ENCODE measurements around the gene GSTM5. TPM values are rescaled to one million over a fixed set of nuclear protein-coding genes. Genes with fewer than 3 reads are reported as not detected.

GSTM5 gene
- total and polyA plus RNA-seq, 2 of the 13 experiments (the other 11 are each of a cell fraction or from before 2014, with no cell fraction given): not detected

- TF ChIP-seq ZNF276 (CRISPR knock-in tag; IDR thresholded peaks at IDR 0.05; ENCODE audit: low read depth) (peak; percentile 80; the same call in 1 of the 2 replicates), CREB1 (IDR thresholded peaks at IDR 0.05) (no peak), CREB1 (CRISPR knock-in tag; IDR thresholded peaks at IDR 0.05) (no peak), ZNF121 (CRISPR knock-in tag; IDR thresholded peaks at IDR 0.05) (no peak; the same call in 1 of the 2 replicates), ZNF800 (CRISPR knock-in tag; IDR thresholded peaks at IDR 0.05) (no peak; the same call in 1 of the 2 replicates), PHF5A (CRISPR knock-in tag; IDR thresholded peaks at IDR 0.05; ENCODE audit: low read depth, unreplicated experiment) (peak; percentile 5), HMGA1 (CRISPR knock-in tag; conservative IDR thresholded peaks at IDR 0.05) (no peak), PTBP1 (IDR thresholded peaks at IDR 0.05; ENCODE audit: low read depth, low read length, poor library complexity, severe bottlenecking) (peak; percentile 65), ZBTB8A (CRISPR knock-in tag; IDR thresholded peaks at IDR 0.05; ENCODE audit: borderline replicate concordance, low read depth) (peak; percentile 69; the same call in 1 of the 2 replicates), ZNF20 (CRISPR knock-in tag; IDR thresholded peaks at IDR 0.05) (no peak), NRL (CRISPR knock-in tag; IDR thresholded peaks at IDR 0.05; ENCODE audit: borderline replicate concordance) (peak; percentile 71), ZBTB33 (CRISPR knock-in tag; IDR thresholded peaks at IDR 0.05) (no peak), NR0B2 (CRISPR knock-in tag; IDR thresholded peaks at IDR 0.05) (no peak), ZNF607 (CRISPR knock-in tag; IDR thresholded peaks at IDR 0.05; ENCODE audit: borderline replicate concordance) (peak; percentile 65), MNT (IDR thresholded peaks at IDR 0.05) (no peak)
- TF ChIP-seq, protein P1, sequence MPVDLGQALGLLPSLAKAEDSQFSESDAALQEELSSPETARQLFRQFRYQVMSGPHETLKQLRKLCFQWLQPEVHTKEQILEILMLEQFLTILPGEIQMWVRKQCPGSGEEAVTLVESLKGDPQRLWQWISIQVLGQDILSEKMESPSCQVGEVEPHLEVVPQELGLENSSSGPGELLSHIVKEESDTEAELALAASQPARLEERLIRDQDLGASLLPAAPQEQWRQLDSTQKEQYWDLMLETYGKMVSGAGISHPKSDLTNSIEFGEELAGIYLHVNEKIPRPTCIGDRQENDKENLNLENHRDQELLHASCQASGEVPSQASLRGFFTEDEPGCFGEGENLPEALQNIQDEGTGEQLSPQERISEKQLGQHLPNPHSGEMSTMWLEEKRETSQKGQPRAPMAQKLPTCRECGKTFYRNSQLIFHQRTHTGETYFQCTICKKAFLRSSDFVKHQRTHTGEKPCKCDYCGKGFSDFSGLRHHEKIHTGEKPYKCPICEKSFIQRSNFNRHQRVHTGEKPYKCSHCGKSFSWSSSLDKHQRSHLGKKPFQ (CRISPR knock-in tag; IDR thresholded peaks at IDR 0.05; ENCODE audit: insufficient replicate concordance): no peak
Measured at GRCh38 chr1:109739738-109740614, 27.9 kb downstream of the GSTM5 start (continued).

All from HepG2 (cell line).